Measurements from ENCODE around the gene LRRK2.
A peak's percentile ranks its signal among the peaks of the same experiment; 100 is the strongest.
"Not testable (repeated sequence)": the region's sequence is repeated elsewhere in the genome, so short reads cannot be mapped to it uniquely, and the experiment has no call there.

The LRRK2 gene

GRCh38 chr12:40315375-40315774 lies 90.6 kb downstream of the LRRK2 start:
- no peak for DNase-seq

- no peak for DNase-seq
Measured at GRCh38 chr12:40324261-40324660, 99.5 kb downstream of the LRRK2 start.

DNA sequence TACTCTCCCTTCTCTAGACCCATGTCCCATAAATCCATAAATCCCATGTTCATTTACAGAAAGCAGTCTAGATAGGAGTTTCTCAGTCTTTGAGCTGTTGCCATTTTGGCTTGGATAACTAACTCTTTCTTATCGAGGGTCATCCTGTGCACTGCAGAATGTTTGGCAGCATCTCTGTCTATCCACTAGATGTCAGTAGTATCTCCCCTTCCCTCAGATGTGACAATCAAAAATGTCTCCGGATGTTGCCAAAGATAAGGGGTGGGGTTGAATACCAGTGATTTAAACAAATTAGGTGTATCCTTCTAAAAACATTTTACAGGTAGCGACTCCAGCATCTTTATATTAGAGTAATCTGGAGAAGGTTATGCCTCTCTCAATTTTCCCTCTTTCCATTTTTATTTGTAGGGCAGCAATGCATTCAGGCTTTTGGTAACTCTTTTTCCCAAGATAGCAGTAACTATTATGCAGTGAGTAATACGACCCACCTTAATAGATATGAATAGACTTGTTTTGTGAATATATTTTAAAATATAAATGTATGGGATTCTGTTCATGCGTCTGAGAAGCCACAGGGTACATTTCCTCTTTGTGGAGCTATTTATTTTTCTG lies 100.7 kb downstream of the LRRK2 start:
- peak; percentile 8 to 46 (median 31) for DNase-seq

- no peak for DNase-seq
Measured at GRCh38 chr12:40327535-40327934, 102.7 kb downstream of the LRRK2 start.

GRCh38 chr12:40330180-40330579 lies 105.4 kb downstream of the LRRK2 start:
- DNase-seq = no peak

- DNase-seq = no peak
Measured at GRCh38 chr12:40331886-40332285, 107.1 kb downstream of the LRRK2 start.

- no peak for DNase-seq
Measured at GRCh38 chr12:40335991-40336390, 111.2 kb downstream of the LRRK2 start.

GRCh38 chr12:40336573-40337199 lies 111.9 kb downstream of the LRRK2 start:
- peak in 1 of 3 donors; percentile 22 for DNase-seq

DNA sequence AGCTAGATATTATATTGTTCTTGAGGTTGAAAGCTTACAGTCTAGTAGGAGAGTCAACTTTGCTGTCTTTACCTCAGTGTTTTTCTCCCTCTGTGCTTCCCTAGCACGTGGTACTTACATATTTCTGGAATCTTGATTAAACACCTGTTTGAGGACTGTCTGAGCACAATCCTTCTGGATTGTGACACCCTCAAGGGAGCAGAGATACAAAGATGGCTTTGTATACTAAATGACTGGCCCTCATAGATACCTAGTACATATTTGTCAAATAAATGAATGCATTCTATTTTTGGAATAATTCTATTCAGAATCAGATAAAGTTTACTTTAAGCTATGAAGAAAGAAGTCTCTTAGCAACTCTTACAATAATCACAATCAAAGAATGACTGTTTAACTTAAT lies 113.3 kb downstream of the LRRK2 start:
- no peak for DNase-seq

- no peak for DNase-seq
Measured at GRCh38 chr12:40338621-40339020, 113.8 kb downstream of the LRRK2 start.

- DNase-seq = peak in 1 of 3 donors; percentile 12
Measured at GRCh38 chr12:40342010-40342409, 117.2 kb downstream of the LRRK2 start.

- no peak for DNase-seq
Measured at GRCh38 chr12:40343124-40343523, 118.3 kb downstream of the LRRK2 start.

- peak in 1 of 3 donors; percentile 15 for DNase-seq
Measured at GRCh38 chr12:40344312-40344711, 119.5 kb downstream of the LRRK2 start.

GRCh38 chr12:40351976-40352375 lies 127.2 kb downstream of the LRRK2 start:
- DNase-seq = no peak

DNA sequence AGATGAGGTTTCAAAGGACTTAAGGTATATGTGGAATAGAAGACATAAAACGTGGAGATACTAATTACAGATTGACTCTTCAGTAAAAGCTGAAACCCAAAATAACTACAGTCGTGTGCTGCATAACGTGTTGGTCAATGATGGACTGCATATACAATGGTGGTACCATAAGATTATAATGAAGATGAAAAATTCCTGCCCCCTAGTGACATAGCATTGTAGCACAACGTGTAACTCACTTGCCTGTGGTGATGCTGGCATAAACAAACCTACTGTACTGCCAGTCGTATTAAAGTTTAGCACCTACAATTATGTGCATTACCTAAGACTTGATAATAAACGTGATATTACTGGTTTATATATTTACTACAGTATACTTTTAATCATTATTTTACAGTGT lies 150.3 kb downstream of the LRRK2 start:
- DNase-seq = peak in 2 of 3 donors; percentile 14 to 17

DNA sequence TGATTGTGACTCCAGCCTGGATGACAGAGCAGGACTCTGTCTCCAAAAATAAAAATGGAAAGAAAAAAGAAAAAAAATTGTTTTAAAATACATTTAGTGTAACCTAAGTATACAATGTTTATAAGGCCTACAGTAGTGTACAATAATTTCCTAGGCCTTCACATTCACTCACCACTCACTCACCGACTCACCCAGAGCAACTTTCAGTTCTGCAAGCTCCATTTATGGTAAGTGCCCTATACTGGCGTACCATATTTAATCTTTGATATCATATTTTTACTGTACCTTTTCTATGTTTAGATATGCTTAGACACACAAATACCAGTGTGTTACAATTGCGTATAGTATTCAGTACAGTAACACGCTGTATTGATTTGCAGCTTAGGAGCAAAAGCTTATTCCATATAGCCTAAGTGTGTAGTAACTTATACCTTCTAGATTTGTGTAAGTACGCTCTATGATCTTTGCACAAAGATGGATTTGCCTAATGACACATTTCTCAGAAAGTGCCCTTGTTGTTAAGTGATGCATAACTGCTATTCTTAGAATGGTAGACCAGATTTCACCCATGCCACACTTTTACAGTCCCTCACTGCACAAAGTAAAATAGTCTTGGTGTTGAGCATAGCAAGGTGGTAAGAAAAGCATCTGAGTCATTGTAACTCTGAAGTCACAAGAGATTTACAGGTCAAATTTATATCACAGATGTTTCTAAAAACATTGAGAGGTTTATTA lies 151.9 kb downstream of the LRRK2 start:
- no peak for DNase-seq

GRCh38 chr12:40378691-40379090 lies 153.9 kb downstream of the LRRK2 start:
- DNase-seq = no peak

DNA sequence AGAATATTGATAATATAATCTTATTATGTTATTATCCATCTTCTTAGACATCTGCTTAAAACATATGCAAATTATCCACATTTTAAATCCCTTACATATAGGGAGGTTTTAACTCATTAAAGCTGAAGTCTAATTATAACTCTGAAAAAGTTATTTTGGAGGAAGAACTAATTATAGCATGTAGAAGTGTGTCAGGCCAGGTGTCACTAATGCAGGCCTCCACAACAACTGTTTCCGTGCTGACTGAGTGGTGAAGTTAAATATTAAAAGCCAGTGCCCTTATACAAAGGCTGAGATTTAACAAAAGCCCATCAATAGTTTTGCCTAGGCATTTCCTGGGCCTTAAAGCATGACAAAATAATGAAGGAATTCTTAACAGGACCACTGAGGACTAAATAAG lies 157.4 kb downstream of the LRRK2 start:
- DNase-seq = no peak

DNA sequence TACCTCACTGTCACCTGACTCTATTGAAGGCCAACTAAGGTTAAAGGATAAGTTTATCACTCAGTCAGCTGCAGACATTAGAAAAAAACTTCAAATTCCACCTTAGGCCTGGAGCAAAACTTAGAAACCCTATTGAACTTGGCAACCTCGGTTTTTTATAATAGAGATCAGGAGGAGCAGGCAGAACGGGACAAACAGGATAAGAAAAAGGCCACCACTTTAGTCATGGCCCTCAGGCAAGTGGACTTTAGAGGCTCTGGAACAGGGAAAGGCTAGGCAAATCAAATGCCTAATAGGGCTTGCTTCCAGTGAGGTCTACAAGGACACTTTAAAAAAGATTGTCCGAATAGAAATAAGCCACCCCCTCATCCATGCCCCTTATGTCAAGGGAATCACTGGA lies 162.5 kb downstream of the LRRK2 start:
- not testable (repeated sequence) for DNase-seq

GRCh38 chr12:40390980-40391379 lies 166.2 kb downstream of the LRRK2 start:
- no peak for DNase-seq

- DNase-seq = no peak
Measured at GRCh38 chr12:40393026-40393425, 168.2 kb downstream of the LRRK2 start.

DNA sequence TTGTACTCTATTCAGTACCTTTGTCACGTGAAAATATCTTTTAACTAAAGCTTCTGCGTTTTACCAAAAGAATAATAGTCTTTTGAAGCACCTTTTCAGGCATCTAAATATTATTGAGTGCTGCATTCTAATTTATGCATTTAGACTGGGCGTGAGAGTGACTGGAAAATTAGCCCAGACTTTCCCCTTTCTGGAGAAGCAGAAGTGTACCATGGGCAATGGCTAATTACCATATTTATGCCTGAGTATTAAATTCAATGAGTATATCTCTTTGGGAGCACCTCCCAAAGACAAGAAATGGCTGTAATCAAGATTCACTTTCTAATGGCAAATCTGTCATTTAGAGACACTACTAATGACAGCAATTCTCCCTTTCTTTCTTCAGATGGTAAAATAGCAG lies 174.9 kb downstream of the LRRK2 start:
- DNase-seq = no peak

DNA sequence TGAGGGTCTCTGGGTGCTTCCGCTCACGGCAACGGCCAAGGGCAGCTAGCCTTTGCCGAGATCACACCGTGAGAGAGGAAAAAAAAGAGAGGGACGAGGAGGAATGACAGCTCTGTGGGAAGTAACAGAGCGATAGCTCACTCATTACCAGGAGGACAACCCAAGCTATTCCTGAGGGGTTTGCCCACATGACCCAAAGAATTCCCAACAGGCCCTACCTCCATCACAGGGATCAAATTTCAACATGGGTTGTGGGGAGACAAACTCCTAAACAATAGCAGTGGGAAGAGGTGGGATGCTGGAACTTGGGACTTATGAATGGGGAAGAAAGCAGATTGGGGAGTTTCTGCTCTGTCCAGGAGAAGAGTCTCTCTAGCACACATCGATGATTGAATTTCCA lies 180.6 kb downstream of the LRRK2 start:
- DNase-seq = no peak
